IgD-negative memory B cell (primary cell): Measurements from ENCODE around the gene TMEM125. TPM values are rescaled to one million over a fixed set of nuclear protein-coding genes. Genes with fewer than 3 reads are reported as not detected.

Source experiments
- H3K27ac Mint-ChIP-seq, 3 donors: one replicate each; pipeline ENCODE4 v1.8.0; 2020 to 2022; ENCODE audit warnings: mild to moderate bottlenecking in 3 of 3, mixed read lengths in 3 of 3, moderate library complexity in 1 of 3
- H3K27me3 Mint-ChIP-seq: one replicate; pipeline ENCODE4 v1.8.0; 2021; ENCODE audit warnings: mixed read lengths
- H3K36me3 Mint-ChIP-seq: one replicate; pipeline ENCODE4 v1.8.0; 2020; ENCODE audit warnings: mild to moderate bottlenecking, mixed read lengths
- H3K4me1 Mint-ChIP-seq, 3 donors: one replicate each; pipeline ENCODE4 v1.8.0; 2020 to 2022; ENCODE audit warnings: mixed read lengths in 3 of 3, mild to moderate bottlenecking in 1 of 3
- H3K4me3 Mint-ChIP-seq, 4 donors: one replicate each; pipeline ENCODE4 v1.8.0; 2020 to 2022; ENCODE audit warnings: mild to moderate bottlenecking in 4 of 4, mixed read lengths in 4 of 4, moderate library complexity in 3 of 4
- H3K9me3 Mint-ChIP-seq, 3 donors: one replicate each; pipeline ENCODE4 v1.8.0; 2020 to 2021; ENCODE audit warnings: mixed read lengths in 3 of 3, mild to moderate bottlenecking in 1 of 3
- polyA plus RNA-seq: library from polyadenylated mRNA; unstranded; fragments of 300-500 nt; fragmentation: Illumina TruSeq; gene quantifications from one replicate; pipeline ENCODE4 v1.2.3, GENCODE V29; 2021

The TMEM125 gene
- polyA plus RNA-seq, 1 donor from 2014 or later, result not detected

DNA sequence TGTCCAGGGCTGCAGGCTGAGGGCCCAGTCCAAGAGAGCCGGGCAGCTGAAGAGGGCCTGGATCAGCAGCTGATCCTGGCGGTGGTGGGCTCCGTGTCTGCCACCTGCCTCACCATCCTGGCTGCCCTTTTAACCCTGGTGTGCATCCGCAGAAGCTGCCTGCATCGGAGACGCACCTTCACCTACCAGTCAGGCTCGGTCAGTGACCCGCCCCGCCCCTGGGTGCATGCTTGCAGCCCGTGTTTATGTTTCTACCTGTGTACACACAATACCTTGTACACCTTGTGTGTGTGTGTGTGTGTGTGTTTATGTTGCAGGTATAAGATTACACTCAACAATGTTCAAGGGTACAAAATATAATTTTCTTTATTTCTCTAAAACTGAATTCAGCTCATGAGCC lies 44.0 kb downstream of the TMEM125 start:
- Mint-ChIP-seq H3K9me3 (no peaks in the 10 kb centered on the region), H3K36me3 (no peaks in the 10 kb centered on the region), H3K27me3 (peaks cover 4% of the 10 kb centered on the region), H3K4me3 (no peak overlapping the region), H3K4me1 (peaks cover 0 to 2% (median 0%) of the 10 kb centered on the region in 3 donors), H3K27ac (no peak overlapping the region)

DNA sequence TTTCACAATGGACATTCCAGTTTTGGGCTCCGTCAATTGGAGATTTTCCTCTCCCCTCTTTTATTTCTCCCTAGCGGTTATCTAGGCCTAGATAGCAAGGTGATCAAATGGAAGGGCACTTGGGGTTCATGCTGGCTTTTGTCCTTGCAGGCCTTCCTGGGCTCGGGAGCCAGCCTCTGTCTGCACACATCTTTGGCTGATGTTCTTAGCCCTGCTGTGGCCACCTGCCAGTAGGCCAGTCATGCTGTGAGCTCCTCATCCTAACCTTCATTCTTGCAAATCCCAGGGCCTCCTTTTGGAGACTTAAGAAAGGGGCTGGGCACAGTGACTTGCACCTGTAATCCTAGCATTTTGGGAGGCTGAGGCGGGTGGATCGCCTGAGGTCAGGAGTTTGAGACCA lies 44.5 kb downstream of the TMEM125 start:
- Mint-ChIP-seq H3K4me1 (peaks cover 0 to 2% (median 0%) of the 10 kb centered on the region in 3 donors), H3K9me3 (no peaks in the 10 kb centered on the region), H3K27me3 (peaks cover 4% of the 10 kb centered on the region), H3K27ac (no peak overlapping the region), H3K36me3 (no peaks in the 10 kb centered on the region), H3K4me3 (no peak overlapping the region)

DNA sequence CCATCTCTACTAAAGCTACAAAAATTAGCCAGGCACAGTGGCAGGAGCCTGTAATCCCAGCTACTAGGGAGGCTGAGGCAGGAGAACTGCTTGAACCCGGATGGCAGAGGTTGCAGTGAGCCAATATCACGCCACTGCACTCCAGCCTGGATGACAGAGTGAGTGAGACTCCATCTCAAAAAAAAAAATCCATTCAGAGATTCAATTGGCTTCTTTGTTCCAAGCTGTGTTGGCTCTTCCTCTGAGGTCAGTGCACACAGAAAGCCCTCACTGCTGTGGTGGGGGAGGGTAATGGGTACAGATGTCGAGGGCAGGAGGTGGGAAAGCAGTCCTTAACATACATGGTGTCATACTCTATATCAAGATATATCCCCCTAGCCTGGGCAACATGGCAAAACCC lies 45.7 kb downstream of the TMEM125 start:
- peaks cover 4% of the 10 kb centered on the region for H3K27me3 Mint-ChIP-seq
- no peak overlapping the region for H3K4me3 Mint-ChIP-seq
- no peaks in the 10 kb centered on the region for H3K36me3 Mint-ChIP-seq
- H3K27ac Mint-ChIP-seq, result no peak overlapping the region
- no peaks in the 10 kb centered on the region for H3K9me3 Mint-ChIP-seq
- H3K4me1 Mint-ChIP-seq, result peaks cover 0 to 2% (median 0%) of the 10 kb centered on the region in 3 donors

DNA sequence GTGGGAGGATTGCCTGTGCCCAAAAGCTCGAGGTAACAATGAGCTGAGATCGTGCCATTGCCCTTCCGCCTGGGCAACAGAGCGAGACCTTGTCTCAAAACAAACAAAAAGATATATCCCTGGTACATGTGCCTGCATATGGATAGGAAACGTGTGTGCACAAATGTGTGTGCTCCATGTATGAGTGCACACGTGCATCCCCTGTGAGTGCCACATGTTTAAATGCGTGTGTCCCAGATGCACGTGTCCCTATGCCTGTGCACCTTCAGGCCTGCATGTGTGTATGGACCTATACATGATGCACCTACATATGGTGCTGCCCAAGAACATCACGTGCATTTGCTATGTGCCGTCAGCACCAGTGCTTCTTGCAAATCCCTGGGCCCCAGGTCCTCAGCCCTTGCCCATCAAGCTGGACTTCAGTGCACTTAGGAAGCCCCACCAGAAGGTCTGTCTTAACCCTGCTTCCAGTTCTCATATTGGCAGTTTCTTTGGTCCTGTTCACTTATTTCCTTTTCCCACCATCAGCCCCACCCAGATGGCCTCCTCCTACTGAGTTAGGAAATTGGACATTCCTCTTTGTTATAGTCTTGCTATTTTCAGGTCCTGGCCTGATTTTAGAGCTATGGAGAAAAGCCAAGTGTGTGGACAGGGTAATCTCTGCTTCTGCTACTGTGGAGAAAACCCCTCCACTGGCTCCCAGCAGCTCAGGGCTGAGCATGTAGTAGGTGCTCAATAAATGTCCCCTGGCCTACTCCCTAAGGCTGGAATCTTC lies 46.4 kb downstream of the TMEM125 start:
- H3K27ac Mint-ChIP-seq, result no peak overlapping the region

DNA sequence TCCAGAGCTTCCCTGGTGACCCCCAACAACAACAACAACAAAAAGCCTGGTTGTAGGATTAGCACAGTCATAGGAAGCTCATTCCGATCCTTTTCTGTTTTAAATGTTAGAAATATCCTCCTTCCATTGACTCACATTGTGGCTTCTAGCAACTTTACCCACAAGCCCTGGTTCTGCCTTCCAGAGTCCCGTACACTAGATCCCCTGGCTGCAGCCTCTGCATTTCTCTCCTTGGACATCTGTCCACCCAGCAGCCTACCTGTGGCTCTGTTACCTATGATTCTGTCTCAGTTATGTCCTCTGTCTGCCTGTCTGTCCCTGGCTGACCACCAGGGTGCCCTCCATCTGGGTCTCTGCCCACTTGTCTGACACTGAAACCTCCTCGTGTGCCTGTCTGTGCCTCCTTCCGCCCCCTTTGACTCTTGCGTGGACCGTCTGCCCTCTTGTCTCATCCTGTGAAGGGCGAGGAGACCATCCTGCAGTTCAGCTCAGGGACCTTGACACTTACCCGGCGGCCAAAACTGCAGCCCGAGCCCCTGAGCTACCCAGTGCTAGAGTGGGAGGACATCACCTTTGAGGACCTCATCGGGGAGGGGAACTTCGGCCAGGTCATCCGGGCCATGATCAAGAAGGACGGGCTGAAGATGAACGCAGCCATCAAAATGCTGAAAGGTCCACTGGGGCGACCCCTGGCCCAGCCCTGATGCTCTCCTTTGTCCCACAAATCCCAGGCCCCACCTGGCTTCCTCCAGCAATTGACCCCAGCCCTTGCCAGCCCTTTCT lies 47.1 kb downstream of the TMEM125 start:
- peaks cover 1% of the 10 kb centered on the region for H3K36me3 Mint-ChIP-seq
- H3K4me3 Mint-ChIP-seq, result no peak overlapping the region
- peaks cover 4% of the 10 kb centered on the region for H3K27me3 Mint-ChIP-seq
- H3K4me1 Mint-ChIP-seq, result peaks cover 0 to 2% (median 0%) of the 10 kb centered on the region in 3 donors
- no peaks in the 10 kb centered on the region for H3K9me3 Mint-ChIP-seq
- H3K27ac Mint-ChIP-seq, result peak overlapping the region in 1 of 3 donors; percentile 41

More for the DNA sequence above, 46.4 kb downstream of the TMEM125 start:
- Mint-ChIP-seq H3K4me3 (no peak overlapping the region), H3K4me1 (peaks cover 0 to 2% (median 0%) of the 10 kb centered on the region in 3 donors), H3K27me3 (peaks cover 4% of the 10 kb centered on the region), H3K36me3 (no peaks in the 10 kb centered on the region), H3K9me3 (no peaks in the 10 kb centered on the region)

DNA sequence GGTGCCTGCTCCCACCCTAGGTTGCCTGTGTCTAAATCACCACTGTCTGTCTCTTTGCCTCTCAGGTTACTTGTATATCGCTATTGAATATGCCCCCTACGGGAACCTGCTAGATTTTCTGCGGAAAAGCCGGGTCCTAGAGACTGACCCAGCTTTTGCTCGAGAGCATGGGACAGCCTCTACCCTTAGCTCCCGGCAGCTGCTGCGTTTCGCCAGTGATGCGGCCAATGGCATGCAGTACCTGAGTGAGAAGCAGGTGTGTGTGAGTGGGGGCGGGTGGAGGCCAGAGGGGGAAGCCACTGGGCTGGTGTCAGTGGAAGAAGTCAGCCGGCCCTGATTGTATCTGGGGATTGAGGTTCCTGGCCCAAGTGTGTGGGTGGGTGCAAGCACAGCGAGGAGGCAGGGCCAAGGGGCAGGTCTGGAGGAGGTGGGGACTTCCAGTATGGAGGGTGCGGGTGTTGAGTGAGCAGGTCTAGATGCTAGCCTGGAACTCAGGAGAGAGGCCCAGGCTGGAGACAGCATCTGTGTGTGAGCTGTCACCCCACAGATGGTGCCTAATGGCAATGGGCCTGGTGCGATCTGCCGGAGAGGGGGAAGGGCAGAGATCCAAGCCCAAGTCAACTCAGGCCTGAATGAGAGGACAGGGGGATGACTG lies 48.2 kb downstream of the TMEM125 start:
- Mint-ChIP-seq H3K27me3 (peaks cover 2% of the 10 kb centered on the region), H3K27ac (no peak overlapping the region), H3K36me3 (peaks cover 2% of the 10 kb centered on the region), H3K9me3 (no peaks in the 10 kb centered on the region), H3K4me3 (no peak overlapping the region), H3K4me1 (peaks cover 0 to 2% (median 0%) of the 10 kb centered on the region in 3 donors)

DNA sequence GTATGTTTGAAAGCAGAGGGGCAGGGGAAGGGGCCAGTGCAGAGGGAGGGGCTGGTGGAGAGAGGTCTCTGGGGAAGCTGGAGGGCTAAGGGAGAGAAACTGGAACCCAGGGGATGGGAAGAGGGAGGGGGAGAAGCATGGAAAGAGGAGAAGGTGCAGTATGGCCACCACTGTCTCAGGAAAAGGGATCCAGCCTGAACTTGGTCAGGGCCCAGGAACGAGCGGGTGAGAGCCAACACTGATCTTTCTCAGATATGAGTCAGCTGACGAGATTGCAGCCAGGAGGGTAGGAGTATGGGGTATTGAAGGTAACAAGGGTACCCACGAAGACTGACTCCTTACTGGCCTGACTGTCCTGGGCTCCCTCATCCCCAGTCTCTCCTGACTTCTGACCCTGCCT lies 49.0 kb downstream of the TMEM125 start:
- H3K27ac Mint-ChIP-seq, result no peak overlapping the region

DNA sequence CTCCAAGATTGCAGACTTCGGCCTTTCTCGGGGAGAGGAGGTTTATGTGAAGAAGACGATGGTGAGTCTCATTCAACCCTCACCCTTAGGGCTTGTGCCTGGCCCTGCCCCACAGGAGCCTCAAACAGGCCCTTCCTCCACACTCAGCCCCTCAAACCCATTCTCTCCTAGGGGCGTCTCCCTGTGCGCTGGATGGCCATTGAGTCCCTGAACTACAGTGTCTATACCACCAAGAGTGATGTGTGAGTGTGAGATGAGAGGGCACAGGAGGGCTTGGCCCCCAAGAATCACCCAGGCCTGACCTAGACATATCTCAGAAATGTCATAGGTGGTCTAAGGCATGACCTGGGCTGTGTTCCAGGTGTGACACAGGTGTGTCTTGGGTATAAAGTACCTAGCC lies 49.5 kb downstream of the TMEM125 start:
- Mint-ChIP-seq H3K4me1 (peaks cover 0 to 2% (median 0%) of the 10 kb centered on the region in 3 donors), H3K9me3 (peaks cover 0 to 2% (median 0%) of the 10 kb centered on the region in 3 donors), H3K4me3 (no peak overlapping the region), H3K36me3 (peaks cover 2% of the 10 kb centered on the region), H3K27ac (no peak overlapping the region), H3K27me3 (peaks cover 2% of the 10 kb centered on the region)

More for the DNA sequence above, 49.0 kb downstream of the TMEM125 start:
- H3K27me3 Mint-ChIP-seq, result peaks cover 2% of the 10 kb centered on the region
- H3K4me1 Mint-ChIP-seq, result peaks cover 0 to 2% (median 0%) of the 10 kb centered on the region in 3 donors
- H3K4me3 Mint-ChIP-seq, result no peak overlapping the region
- peaks cover 2% of the 10 kb centered on the region for H3K36me3 Mint-ChIP-seq
- H3K9me3 Mint-ChIP-seq, result no peaks in the 10 kb centered on the region

DNA sequence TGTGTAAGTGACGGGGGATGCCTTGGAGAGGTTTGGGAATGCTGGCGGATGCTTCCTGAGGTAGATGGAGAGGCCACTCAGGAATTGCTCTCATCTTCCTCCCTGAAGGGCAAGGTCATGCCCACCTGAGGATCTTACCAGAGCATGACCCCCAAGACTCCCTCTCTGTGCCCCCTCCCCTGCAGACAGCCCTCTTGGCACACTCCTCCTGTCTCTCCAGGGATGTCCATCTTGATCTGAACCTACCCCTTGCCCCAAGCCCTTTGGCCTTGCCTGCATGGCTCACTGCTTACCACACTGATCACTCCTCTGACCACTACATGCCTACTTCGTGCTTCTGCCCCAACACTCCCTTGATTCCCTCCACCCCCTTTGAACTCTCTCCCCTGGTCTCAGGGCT lies 50.0 kb downstream of the TMEM125 start:
- peaks cover 6% of the 10 kb centered on the region for H3K27me3 Mint-ChIP-seq
- peaks cover 1 to 7% (median 2%) of the 10 kb centered on the region in 3 donors for H3K9me3 Mint-ChIP-seq
- peaks cover 0 to 2% (median 0%) of the 10 kb centered on the region in 3 donors for H3K4me1 Mint-ChIP-seq
- H3K27ac Mint-ChIP-seq, result no peak overlapping the region
- H3K36me3 Mint-ChIP-seq, result peaks cover 2% of the 10 kb centered on the region
- no peak overlapping the region for H3K4me3 Mint-ChIP-seq

DNA sequence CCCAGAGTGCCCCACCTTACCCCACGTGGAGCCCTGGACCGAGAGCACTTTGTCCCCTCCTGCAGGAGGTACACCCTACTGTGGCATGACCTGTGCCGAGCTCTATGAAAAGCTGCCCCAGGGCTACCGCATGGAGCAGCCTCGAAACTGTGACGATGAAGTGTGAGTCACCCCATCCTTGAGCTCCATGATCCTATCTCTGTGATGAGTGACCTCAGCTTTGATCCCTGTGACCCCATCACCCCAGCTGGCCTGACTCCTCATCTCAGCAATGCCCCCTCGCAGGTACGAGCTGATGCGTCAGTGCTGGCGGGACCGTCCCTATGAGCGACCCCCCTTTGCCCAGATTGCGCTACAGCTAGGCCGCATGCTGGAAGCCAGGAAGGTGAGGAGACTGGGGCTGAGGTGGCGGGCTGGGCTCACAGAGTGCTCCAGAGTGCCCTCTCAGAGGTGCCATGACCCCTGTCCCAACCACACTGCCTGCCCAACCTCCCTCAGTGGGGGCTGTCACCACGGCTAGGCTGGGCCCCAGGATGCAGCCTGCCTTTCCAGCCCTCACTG lies 51.6 kb downstream of the TMEM125 start:
- no peak overlapping the region for H3K27ac Mint-ChIP-seq
- peaks cover 0 to 2% (median 0%) of the 10 kb centered on the region in 3 donors for H3K4me1 Mint-ChIP-seq
- H3K36me3 Mint-ChIP-seq, result peaks cover 2% of the 10 kb centered on the region
- no peak overlapping the region for H3K4me3 Mint-ChIP-seq
- peaks cover 8% of the 10 kb centered on the region for H3K27me3 Mint-ChIP-seq
- H3K9me3 Mint-ChIP-seq, result peaks cover 5 to 18% (median 9%) of the 10 kb centered on the region in 3 donors

DNA sequence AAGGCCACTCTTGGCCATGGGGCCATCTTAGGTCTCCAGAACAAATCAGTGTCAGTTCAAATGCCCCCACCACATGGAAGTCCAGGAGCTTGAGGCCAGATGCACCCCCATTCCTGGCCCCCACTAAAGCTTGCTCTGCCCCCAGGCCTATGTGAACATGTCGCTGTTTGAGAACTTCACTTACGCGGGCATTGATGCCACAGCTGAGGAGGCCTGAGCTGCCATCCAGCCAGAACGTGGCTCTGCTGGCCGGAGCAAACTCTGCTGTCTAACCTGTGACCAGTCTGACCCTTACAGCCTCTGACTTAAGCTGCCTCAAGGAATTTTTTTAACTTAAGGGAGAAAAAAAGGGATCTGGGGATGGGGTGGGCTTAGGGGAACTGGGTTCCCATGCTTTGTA lies 52.7 kb downstream of the TMEM125 start:
- Mint-ChIP-seq H3K27ac (no peak overlapping the region), H3K9me3 (peaks cover 5 to 26% (median 9%) of the 10 kb centered on the region in 3 donors), H3K36me3 (peaks cover 2% of the 10 kb centered on the region), H3K4me1 (peaks cover 0 to 2% (median 0%) of the 10 kb centered on the region in 3 donors), H3K27me3 (peaks cover 8% of the 10 kb centered on the region), H3K4me3 (no peak overlapping the region)

Other genes with a start within 250 kb of the TMEM125 start
- gene EBNA1BP2, start 97.7 kb upstream of the TMEM125 start, polyA plus RNA-seq, result 52.5 TPM
- 0.14 TPM for gene CFAP57, start 97.7 kb upstream of the TMEM125 start, polyA plus RNA-seq
- gene C1orf210, start 15.6 kb downstream of the TMEM125 start, polyA plus RNA-seq, result not detected
- gene TIE1, start 31.0 kb downstream of the TMEM125 start, polyA plus RNA-seq, result not detected
- gene MPL, start 67.8 kb downstream of the TMEM125 start, polyA plus RNA-seq, result not detected
- 0.58 TPM for gene CDC20, start 89.0 kb downstream of the TMEM125 start, polyA plus RNA-seq
- 69.6 TPM for gene ELOVL1, start 98.0 kb downstream of the TMEM125 start, polyA plus RNA-seq
- 45.4 TPM for gene MED8, start 119.8 kb downstream of the TMEM125 start, polyA plus RNA-seq
- gene SZT2, start 119.9 kb downstream of the TMEM125 start, polyA plus RNA-seq, result 8.0 TPM
- 6.5 TPM for gene HYI, start 183.9 kb downstream of the TMEM125 start, polyA plus RNA-seq